PC-3 (cell line): ENCODE measurements around the gene ALKBH3.

Source experiments
- EZH2phosphoT487 ChIP-seq: fragments of 300-600 bp; sonication (generic); IDR thresholded peaks from 2 replicates; pipeline ENCODE4 v1.6.1; 2018; ENCODE audit warnings: mild to moderate bottlenecking, antibody characterized with exemption, low read length, borderline replicate concordance
- TF ChIP-seq, protein P1 (sequence below): fragments of 300-600 bp; sonication (generic); conservative IDR thresholded peaks from 2 replicates; pipeline ENCODE4 v1.5.1; 2017; ENCODE audit warnings: antibody characterized with exemption, low read depth, mild to moderate bottlenecking, low read length

DNA sequence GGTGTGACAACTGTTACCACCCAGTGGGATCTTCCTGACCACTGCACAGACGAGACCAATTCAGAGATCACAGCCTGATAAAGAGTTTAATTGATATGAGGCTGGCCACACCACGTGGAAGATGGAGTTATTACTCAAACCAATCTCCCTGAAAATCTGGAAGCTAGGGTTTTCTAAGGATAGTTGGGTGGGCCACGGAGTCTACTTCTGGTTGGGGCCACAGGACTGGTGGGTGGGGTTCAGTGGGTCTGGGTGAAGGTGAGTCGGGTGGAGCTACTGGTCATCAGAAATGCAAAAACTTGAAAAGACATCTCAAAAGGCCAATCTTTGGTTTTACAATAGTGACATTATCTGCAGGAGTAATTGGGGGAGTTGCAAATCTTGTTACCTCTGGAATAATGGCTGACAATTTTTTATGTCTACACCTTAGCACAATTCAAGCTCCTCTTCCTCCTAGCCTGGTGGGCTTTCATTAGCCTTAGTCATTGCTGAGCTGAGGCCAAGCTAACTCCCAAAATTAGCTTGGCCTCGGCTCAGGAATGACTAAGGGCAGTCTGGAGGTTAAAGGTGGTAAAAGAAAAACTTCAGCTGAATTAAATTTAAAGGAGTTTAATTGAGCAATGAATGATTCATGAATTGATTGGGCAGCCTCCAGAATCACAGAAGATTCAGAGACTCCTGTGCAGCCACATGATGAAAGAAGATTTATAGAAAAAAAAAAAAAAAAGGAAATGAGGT lies 74.9 kb downstream of the ALKBH3 start:
- TF ChIP-seq, protein P1, sequence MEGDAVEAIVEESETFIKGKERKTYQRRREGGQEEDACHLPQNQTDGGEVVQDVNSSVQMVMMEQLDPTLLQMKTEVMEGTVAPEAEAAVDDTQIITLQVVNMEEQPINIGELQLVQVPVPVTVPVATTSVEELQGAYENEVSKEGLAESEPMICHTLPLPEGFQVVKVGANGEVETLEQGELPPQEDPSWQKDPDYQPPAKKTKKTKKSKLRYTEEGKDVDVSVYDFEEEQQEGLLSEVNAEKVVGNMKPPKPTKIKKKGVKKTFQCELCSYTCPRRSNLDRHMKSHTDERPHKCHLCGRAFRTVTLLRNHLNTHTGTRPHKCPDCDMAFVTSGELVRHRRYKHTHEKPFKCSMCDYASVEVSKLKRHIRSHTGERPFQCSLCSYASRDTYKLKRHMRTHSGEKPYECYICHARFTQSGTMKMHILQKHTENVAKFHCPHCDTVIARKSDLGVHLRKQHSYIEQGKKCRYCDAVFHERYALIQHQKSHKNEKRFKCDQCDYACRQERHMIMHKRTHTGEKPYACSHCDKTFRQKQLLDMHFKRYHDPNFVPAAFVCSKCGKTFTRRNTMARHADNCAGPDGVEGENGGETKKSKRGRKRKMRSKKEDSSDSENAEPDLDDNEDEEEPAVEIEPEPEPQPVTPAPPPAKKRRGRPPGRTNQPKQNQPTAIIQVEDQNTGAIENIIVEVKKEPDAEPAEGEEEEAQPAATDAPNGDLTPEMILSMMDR, result no peak
- TF ChIP-seq EZH2phosphoT487, result no peak
